GM21529 (cell line): ENCODE results near the gene TAAR1.
A peak's percentile ranks its signal among the peaks of the same experiment; 100 is the strongest.
"Not testable (repeated sequence)": the region's sequence is repeated elsewhere in the genome, so short reads cannot be mapped to it uniquely, and the experiment has no call there.

Experiments
- ATAC-seq: cut with Tn5 transposase; IDR thresholded peaks from one replicate; pipeline ENCODE4 v1.9.1; 2021; ENCODE audit not compliant: unreplicated experiment

TAAR1 gene

GRCh38 chr6:132659082-132659481 lies at the start of gene TAAR1:
TSS of gene TAAR1 (minus strand) at chr6:132659182. CDS start at chr6:132646003, 13,179 bp downstream.
- ATAC-seq = no peak

- ATAC-seq = no peak
Observed at GRCh38 chr6:132708771-132709170, 49.8 kb upstream of the TAAR1 start.

GRCh38 chr6:132708002-132708401 lies 49.0 kb upstream of the TAAR1 start:
- no peak for ATAC-seq

GRCh38 chr6:132706756-132707155 lies 47.8 kb upstream of the TAAR1 start:
- ATAC-seq = not testable (repeated sequence)

- ATAC-seq = no peak
Observed at GRCh38 chr6:132703936-132704335, 45.0 kb upstream of the TAAR1 start.

- peak; percentile 79 for ATAC-seq
Observed at GRCh38 chr6:132698608-132699007, 39.6 kb upstream of the TAAR1 start.

GRCh38 chr6:132695773-132696172 lies 36.8 kb upstream of the TAAR1 start:
- ATAC-seq = no peak

- ATAC-seq = no peak
Observed at GRCh38 chr6:132693478-132693877, 34.5 kb upstream of the TAAR1 start.

- no peak for ATAC-seq
Observed at GRCh38 chr6:132690678-132691077, 31.7 kb upstream of the TAAR1 start.

GRCh38 chr6:132687306-132687705 lies 28.3 kb upstream of the TAAR1 start:
- ATAC-seq = no peak

- no peak for ATAC-seq
Observed at GRCh38 chr6:132686531-132686930, 27.5 kb upstream of the TAAR1 start.

- ATAC-seq = no peak
Observed at GRCh38 chr6:132685009-132685408, 26.0 kb upstream of the TAAR1 start.

- ATAC-seq = no peak
Observed at GRCh38 chr6:132684272-132684671, 25.3 kb upstream of the TAAR1 start.

- no peak for ATAC-seq
Observed at GRCh38 chr6:132683543-132683942, 24.6 kb upstream of the TAAR1 start.

GRCh38 chr6:132679094-132679493 lies 20.1 kb upstream of the TAAR1 start:
- peak; percentile 58 for ATAC-seq

GRCh38 chr6:132675749-132676148 lies 16.8 kb upstream of the TAAR1 start:
- no peak for ATAC-seq

- no peak for ATAC-seq
Observed at GRCh38 chr6:132675002-132675401, 16.0 kb upstream of the TAAR1 start.

GRCh38 chr6:132673376-132674094 lies 14.6 kb upstream of the TAAR1 start:
- ATAC-seq = no peak

GRCh38 chr6:132671295-132671694 lies 12.3 kb upstream of the TAAR1 start:
- no peak for ATAC-seq

GRCh38 chr6:132669690-132670291 lies 10.8 kb upstream of the TAAR1 start:
- ATAC-seq = peak; percentile 80

- no peak for ATAC-seq
Observed at GRCh38 chr6:132666118-132666517, 7.1 kb upstream of the TAAR1 start.

GRCh38 chr6:132664309-132665034 lies 5.5 kb upstream of the TAAR1 start:
- ATAC-seq = no peak
